GM12878 (cell line): ENCODE results near the gene DHX30. TPM values are rescaled to one million over a fixed set of nuclear protein-coding genes. Genes with fewer than 3 reads are reported as not detected.

Experiments
- ATAC-seq: fragments of 200-7000 bp; cut with Tn5 transposase; 3 replicates; pipeline ENCODE4 v1.9.1; 2020; ENCODE audit warnings: mild to moderate bottlenecking, moderate library complexity
- BruUV-seq: library from RNA; stranded (reverse); fragments of 400-500 nt; replicated peaks from 2 replicates; lab custom pipeline; 2021; lab: Mats Ljungman, UMichigan
- CTCF ChIA-PET: fragments of 300-600 bp; sonication (Branson Sonifier 250); formaldehyde crosslinking; extraction: SDS; loops from one replicate; lab custom pipeline; 2021; ENCODE audit warnings: inconsistent platforms; lab: Yijun Ruan, JAX
- POLR2A ChIA-PET: fragments of 350-600 bp; formaldehyde crosslinking; extraction: SDS; loops from one replicate; lab custom pipeline; 2021; ENCODE audit warnings: inconsistent platforms; lab: Charles Lee
- RAD21 ChIA-PET: fragments of 300-600 bp; sonication (Branson Sonifier 250); formaldehyde crosslinking; loops from one replicate; lab custom pipeline; 2023; ENCODE audit warnings: antibody characterized with exemption; ENCODE audit not compliant: unreplicated experiment; lab: Charles Lee
- SMC1A ChIA-PET: fragments of 300-600 bp; sonication (Branson Sonifier 250); formaldehyde crosslinking; loops from one replicate; lab custom pipeline; 2023; ENCODE audit not compliant: unreplicated experiment, uncharacterized antibody; lab: Charles Lee
- DNase-seq: peaks from one replicate; pipeline ENCODE4 v3.0.0-alpha.2; 2011; ENCODE audit warnings: low read depth, low spot score
- FAIRE-seq: peaks from 3 replicates; lab custom pipeline; 2011; peaks lifted over from hg19 to GRCh38; lab: Jason Lieb, UNC
- H2AFZ ChIP-seq: 2 replicates; pipeline ENCODE4 v1.6.0; 2011; ENCODE audit warnings: low read depth, low read length, control low read depth; ENCODE audit not compliant: control insufficient read depth
- H3K27ac ChIP-seq: 2 replicates; pipeline ENCODE4 v1.5.1; 2011; ENCODE audit warnings: control low read depth; ENCODE audit not compliant: control insufficient read depth, insufficient read depth
- H3K27me3 ChIP-seq, 2 experiments: replicated peaks in 1 of 2; 2 replicates each; pipeline versions ENCODE4 v1.6.0 to v1.6.1; 2011; ENCODE audit warnings: low read length in 1 of 2; ENCODE audit not compliant: control insufficient read depth in 2 of 2, insufficient read depth in 2 of 2
- H3K36me3 ChIP-seq, 2 experiments: 2 replicates each; pipeline ENCODE4 v1.5.1; 2011; ENCODE audit warnings: low read length in 1 of 2; ENCODE audit not compliant: control insufficient read depth in 2 of 2, insufficient read depth in 2 of 2
- H3K4me1 ChIP-seq: 2 replicates; pipeline ENCODE4 v1.6.1; 2011; ENCODE audit warnings: mild to moderate bottlenecking, low read length, moderate library complexity, mixed read lengths; ENCODE audit not compliant: control insufficient read depth, insufficient read depth
- H3K4me2 ChIP-seq: 2 replicates; pipeline ENCODE4 v1.6.0; 2011; ENCODE audit warnings: control low read depth; ENCODE audit not compliant: control insufficient read depth, insufficient read depth
- H3K4me3 ChIP-seq: fragments of 200-600 bp; sonication (generic); 2 replicates; pipeline ENCODE4 v1.5.1; 2016
- H3K79me2 ChIP-seq: 2 replicates; pipeline ENCODE4 v1.6.0; 2011; ENCODE audit warnings: low read length; ENCODE audit not compliant: control insufficient read depth, insufficient read depth
- H3K9ac ChIP-seq: 2 replicates; pipeline ENCODE4 v1.8.0; 2011; ENCODE audit warnings: low read length, control low read depth, mixed read lengths; ENCODE audit not compliant: control insufficient read depth, insufficient read depth
- H3K9me3 ChIP-seq: replicated peaks from 3 replicates; pipeline ENCODE4 v1.5.1; 2011; ENCODE audit warnings: mild to moderate bottlenecking, low read length; ENCODE audit not compliant: control insufficient read depth, insufficient read depth
- H4K20me1 ChIP-seq: 2 replicates; pipeline ENCODE4 v1.6.0; 2011; ENCODE audit not compliant: control insufficient read depth, insufficient read depth
- BMI1 ChIP-seq: fragments of 450-650 bp; IDR thresholded peaks from 2 replicates; pipeline ENCODE4 v1.6.1; 2016; ENCODE audit warnings: mild to moderate bottlenecking, moderate library complexity, borderline replicate concordance
- NFXL1 ChIP-seq: fragments of 450-650 bp; IDR thresholded peaks from 2 replicates; pipeline ENCODE4 v1.6.1; 2017; ENCODE audit warnings: antibody characterized with exemption, mild to moderate bottlenecking, borderline replicate concordance
- PKNOX1 ChIP-seq: fragments of 450-650 bp; IDR thresholded peaks from 2 replicates; pipeline ENCODE4 v1.6.1; 2016; ENCODE audit warnings: mild to moderate bottlenecking
- RUNX3 ChIP-seq: IDR thresholded peaks from 2 replicates; pipeline ENCODE4 v1.6.1; 2012; ENCODE audit warnings: low read length, inconsistent platforms
- SRF ChIP-seq, 2 experiments: IDR thresholded peaks; 2 replicates each; pipeline ENCODE4 v1.6.1; 2011; ENCODE audit warnings: low read depth in 2 of 2, low read length in 2 of 2, mild to moderate bottlenecking in 1 of 2, moderate library complexity in 1 of 2
- WGBS: methylation state at CpG from one replicate; pipeline ENCODE4 v1.1.6; 2016; ENCODE audit warnings: low lambda C conversion rate; ENCODE audit not compliant: insufficient replicate concordance, insufficient coverage; ENCODE audit errors: missing lambda C conversion rate; 5-methylcytosine and 5-hydroxymethylcytosine counted together
- in situ Hi-C: fragments of 300-500 bp; cut with MboI; formaldehyde crosslinking; loops from 9 replicates; pipeline ENCODE4 v1.14.3; 2018; ENCODE audit warnings: mixed read lengths
- intact Hi-C: fragments of 100-400 bp; cut with micrococcal nuclease; formaldehyde crosslinking; loops from one replicate; pipeline ENCODE4 v1.14.2; 2022; ENCODE audit not compliant: unreplicated experiment
- polyA plus RNA-seq, 11 experiments: library from polyadenylated mRNA; depleted of rRNA in 4 of 11; unstranded in 6 of 11; stranded (reverse) in 5 of 11; fragments of >200 nt; fragmentation: Nextera tagmentation in 4 of 11; fragmentation: Illumina TruSeq in 1 of 11; extraction: Ambion mirVana in 4 of 11; extraction: Trizol in 1 of 11; gene quantifications; 1 replicate in 1 of 11; 2 replicates in 10 of 11; pipeline versions ENCODE4 v1.2.1 to v1.2.3, GENCODE V29; 2011 to 2016; ENCODE audit warnings: inconsistent platforms in 2 of 11, missing spikeins in 2 of 11, low read depth in 1 of 11
- total RNA-seq, 4 experiments: library from RNA; depleted of rRNA in 3 of 4; stranded (reverse); fragments of >200 nt in 3 of 4; fragmentation: Illumina TruSeq in 1 of 4; extraction: Trizol in 1 of 4; gene quantifications; 2 replicates each; pipeline versions ENCODE4 v1.2.1 to v1.2.3, GENCODE V29; 2013 to 2021
- TF ChIP-seq, protein P1 (sequence below): IDR thresholded peaks from 2 replicates; pipeline ENCODE4 v1.6.1; 2011; ENCODE audit warnings: low read depth, low read length, improper control_type of control experiment, borderline replicate concordance

Gene DHX30
- total and polyA plus RNA-seq, 10 of the 15 experiments (the other 5 are each of a cell fraction or from before 2014, with no cell fraction given) = 9.5 to 75.3 (median 47.8) TPM

GRCh38 chr3:47804577-47804976 lies 1.6 kb downstream of the DHX30 start:
- WGBS = 93% methylated on average over 1 of the region's 1 CpG
- H2AFZ ChIP-seq = no peak overlapping the region
- H3K4me2 ChIP-seq = peak overlapping the region; percentile 77
- intact Hi-C loops = loop anchor here (5.0 kb wide), 1 partner anchor 292 kb away; the partner anchor contains the start of gene ELP6
- SMC1A ChIA-PET = interaction anchor here (1.7 to 2.5 kb wide), 3 partner anchors 12 to 282 kb away, joined by 4 to 9 read pairs (median 6); no protein-coding TSS in a partner anchor
- H3K4me1 ChIP-seq = peaks cover 11% of the 10 kb centered on the region
- peaks cover 0 to 3% of the 10 kb centered on the region in 2 experiments; a peak in 1 of 4 replicates for H3K36me3 ChIP-seq
- RAD21 ChIA-PET = interaction anchor here (1.0 to 1.1 kb wide), 2 partner anchors 20 to 282 kb away, joined by 3 read pairs; no protein-coding TSS in a partner anchor
- no peak overlapping the region for H3K27ac ChIP-seq
- H3K9me3 ChIP-seq = no peaks in the 10 kb centered on the region; the same call in 2 of the 3 replicates
- TF ChIP-seq RUNX3 = no peak
- TF ChIP-seq NFXL1 = no peak
- no peak for TF ChIP-seq SRF (IDR thresholded peaks at IDR 0.05; ENCODE audit: low read depth in 2 of 2, low read length in 2 of 2)
- TF ChIP-seq BMI1 = no peak
- TF ChIP-seq, protein P1, sequence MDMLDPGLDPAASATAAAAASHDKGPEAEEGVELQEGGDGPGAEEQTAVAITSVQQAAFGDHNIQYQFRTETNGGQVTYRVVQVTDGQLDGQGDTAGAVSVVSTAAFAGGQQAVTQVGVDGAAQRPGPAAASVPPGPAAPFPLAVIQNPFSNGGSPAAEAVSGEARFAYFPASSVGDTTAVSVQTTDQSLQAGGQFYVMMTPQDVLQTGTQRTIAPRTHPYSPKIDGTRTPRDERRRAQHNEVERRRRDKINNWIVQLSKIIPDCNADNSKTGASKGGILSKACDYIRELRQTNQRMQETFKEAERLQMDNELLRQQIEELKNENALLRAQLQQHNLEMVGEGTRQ = no peak
- no peak for TF ChIP-seq PKNOX1
- BruUV-seq = no TSS peak
- H3K9ac ChIP-seq = no peak overlapping the region
- H3K27me3 ChIP-seq = no peaks in the 10 kb centered on the region
- H3K4me3 ChIP-seq = peak overlapping the region; percentile 92; the same call in 1 of the 2 replicates
- FAIRE-seq (no peak), ATAC-seq (no peak), DNase-seq (no peak)
- CTCF ChIA-PET = interaction anchor here (0.6 to 1.9 kb wide), 8 partner anchors 12 to 384 kb away, joined by 3 to 15 read pairs (median 4); no protein-coding TSS in a partner anchor
- H4K20me1 ChIP-seq = no peaks in the 10 kb centered on the region
- peaks cover 13% of the 10 kb centered on the region for H3K79me2 ChIP-seq
- POLR2A ChIA-PET = interaction anchor here (0.5 to 1.3 kb wide), 2 partner anchors 21 to 368 kb away, joined by 3 to 7 read pairs; no protein-coding TSS in a partner anchor
- in situ Hi-C loops = no loop called here
